Measurements from ENCODE around the gene ZNF646.

ZNF646 gene

DNA sequence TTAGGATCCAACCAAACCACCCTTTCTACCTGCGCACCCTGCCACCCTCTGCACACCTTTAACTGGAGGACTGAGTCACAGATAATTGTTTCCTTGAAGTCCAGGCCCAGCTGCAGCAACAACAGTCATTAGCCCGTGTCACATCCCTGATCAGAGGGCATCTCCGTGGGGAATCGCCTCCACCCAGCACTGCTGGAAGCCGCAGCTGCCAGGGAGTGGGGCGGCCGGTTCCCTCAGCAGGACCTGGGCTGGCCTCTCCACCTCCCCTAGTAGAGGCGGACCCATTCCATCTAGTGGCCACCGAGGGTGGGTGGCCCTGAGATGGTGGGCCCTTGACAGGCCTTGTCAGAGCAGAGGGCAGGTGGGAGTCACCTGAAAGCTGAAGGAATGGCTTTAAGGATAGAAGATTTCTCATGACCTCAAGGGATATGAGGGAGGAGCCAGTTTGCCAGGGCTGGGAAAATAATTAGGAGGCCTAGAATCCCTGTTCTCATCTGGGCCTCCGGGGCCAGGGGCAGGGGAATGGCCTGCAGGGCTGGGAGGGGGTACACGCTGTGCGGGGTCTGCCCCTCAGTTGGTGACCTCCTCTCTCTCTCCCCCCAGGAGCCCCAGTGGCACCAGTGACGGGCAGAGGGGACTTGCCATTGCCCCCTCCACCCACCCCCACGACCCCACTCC lies 8.3 kb downstream of the ZNF646 start:
- H3K27ac ChIP-seq (ENCODE audit: low read length) = no peak overlapping the region
- DNase-seq = no peak
- H2AFZ ChIP-seq (ENCODE audit: low read length) = no peak overlapping the region
- no peaks in the 10 kb centered on the region for H3K9me2 ChIP-seq (replicated peaks; ENCODE audit: insufficient read depth, low read length)
- H3F3A ChIP-seq (ENCODE audit: insufficient read depth, low read length) = 0 out of 2 replicates have a peak, but pooled peaks cover 4% of the 10 kb centered on the region
- H3K4me3 ChIP-seq (ENCODE audit: low read length) = no peak overlapping the region
- H3K4me1 ChIP-seq (ENCODE audit: low read length) = no peaks in the 10 kb centered on the region
- H3K79me2 ChIP-seq (ENCODE audit: low read length) = peaks cover 28% of the 10 kb centered on the region
- H4K20me1 ChIP-seq (ENCODE audit: insufficient read depth, low read length) = no peaks in the 10 kb centered on the region
- no peak overlapping the region for H3K9ac ChIP-seq (ENCODE audit: low read length)
- no peaks in the 10 kb centered on the region for H3K9me3 ChIP-seq (replicated peaks; ENCODE audit: insufficient read depth, low read length)
- H3K4me2 ChIP-seq (ENCODE audit: low read depth, low read length) = no peak overlapping the region
- H3K36me3 ChIP-seq (replicated peaks; ENCODE audit: insufficient read depth, low read length) = no peaks in the 10 kb centered on the region
- no peaks in the 10 kb centered on the region for H3K27me3 ChIP-seq (replicated peaks; ENCODE audit: insufficient read depth, low read length)
- TF ChIP-seq, protein P1, sequence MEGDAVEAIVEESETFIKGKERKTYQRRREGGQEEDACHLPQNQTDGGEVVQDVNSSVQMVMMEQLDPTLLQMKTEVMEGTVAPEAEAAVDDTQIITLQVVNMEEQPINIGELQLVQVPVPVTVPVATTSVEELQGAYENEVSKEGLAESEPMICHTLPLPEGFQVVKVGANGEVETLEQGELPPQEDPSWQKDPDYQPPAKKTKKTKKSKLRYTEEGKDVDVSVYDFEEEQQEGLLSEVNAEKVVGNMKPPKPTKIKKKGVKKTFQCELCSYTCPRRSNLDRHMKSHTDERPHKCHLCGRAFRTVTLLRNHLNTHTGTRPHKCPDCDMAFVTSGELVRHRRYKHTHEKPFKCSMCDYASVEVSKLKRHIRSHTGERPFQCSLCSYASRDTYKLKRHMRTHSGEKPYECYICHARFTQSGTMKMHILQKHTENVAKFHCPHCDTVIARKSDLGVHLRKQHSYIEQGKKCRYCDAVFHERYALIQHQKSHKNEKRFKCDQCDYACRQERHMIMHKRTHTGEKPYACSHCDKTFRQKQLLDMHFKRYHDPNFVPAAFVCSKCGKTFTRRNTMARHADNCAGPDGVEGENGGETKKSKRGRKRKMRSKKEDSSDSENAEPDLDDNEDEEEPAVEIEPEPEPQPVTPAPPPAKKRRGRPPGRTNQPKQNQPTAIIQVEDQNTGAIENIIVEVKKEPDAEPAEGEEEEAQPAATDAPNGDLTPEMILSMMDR (IDR thresholded peaks at IDR 0.05; ENCODE audit: low read length) = no peak
- TF ChIP-seq EZH2 (optimal IDR thresholded peaks at IDR 0.05; ENCODE audit: low read depth, low read length) (no peak), EZH2phosphoT487 (IDR thresholded peaks at IDR 0.05; ENCODE audit: low read length) (no peak)

DNA sequence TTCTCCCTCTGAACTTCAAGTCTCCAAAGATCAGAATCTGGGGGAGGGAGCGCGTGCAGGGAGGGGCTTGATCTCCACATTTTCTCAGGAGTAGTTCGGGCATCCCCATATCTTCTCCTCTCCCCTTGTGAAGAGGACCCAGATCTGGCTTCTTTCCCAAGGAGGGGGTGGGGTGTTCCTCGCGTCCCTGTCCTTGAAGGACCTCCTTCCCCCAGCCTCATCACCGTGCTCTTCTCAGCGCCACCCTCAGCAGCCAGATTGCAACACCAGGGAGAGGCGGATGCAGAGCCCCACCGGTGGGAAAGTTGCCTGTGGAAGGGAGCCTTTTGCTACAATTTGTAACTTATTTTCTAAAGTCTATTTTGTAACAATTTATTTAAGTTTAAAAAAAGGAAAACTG lies 8.9 kb downstream of the ZNF646 start:
- no peaks in the 10 kb centered on the region for H3K4me1 ChIP-seq (ENCODE audit: low read length)
- H3K4me3 ChIP-seq (ENCODE audit: low read length) = no peak overlapping the region
- TF ChIP-seq EZH2phosphoT487 (IDR thresholded peaks at IDR 0.05; ENCODE audit: low read length) = no peak
- no peak for TF ChIP-seq EZH2 (optimal IDR thresholded peaks at IDR 0.05; ENCODE audit: low read depth, low read length)
- TF ChIP-seq, protein P1 (IDR thresholded peaks at IDR 0.05; ENCODE audit: low read length) = no peak
- H3K27me3 ChIP-seq (replicated peaks; ENCODE audit: insufficient read depth, low read length) = no peaks in the 10 kb centered on the region
- no peak overlapping the region for H2AFZ ChIP-seq (ENCODE audit: low read length)
- no peak for DNase-seq
- 0 out of 2 replicates have a peak, but pooled peaks cover 4% of the 10 kb centered on the region for H3F3A ChIP-seq (ENCODE audit: insufficient read depth, low read length)
- H3K27ac ChIP-seq (ENCODE audit: low read length) = no peak overlapping the region
- H3K79me2 ChIP-seq (ENCODE audit: low read length) = peaks cover 23% of the 10 kb centered on the region
- no peaks in the 10 kb centered on the region for H3K9me2 ChIP-seq (replicated peaks; ENCODE audit: insufficient read depth, low read length)
- no peak overlapping the region for H3K4me2 ChIP-seq (ENCODE audit: low read depth, low read length)
- no peaks in the 10 kb centered on the region for H3K9me3 ChIP-seq (replicated peaks; ENCODE audit: insufficient read depth, low read length)
- H3K36me3 ChIP-seq (replicated peaks; ENCODE audit: insufficient read depth, low read length) = no peaks in the 10 kb centered on the region
- H3K9ac ChIP-seq (ENCODE audit: low read length) = no peak overlapping the region
- no peaks in the 10 kb centered on the region for H4K20me1 ChIP-seq (ENCODE audit: insufficient read depth, low read length)

DNA sequence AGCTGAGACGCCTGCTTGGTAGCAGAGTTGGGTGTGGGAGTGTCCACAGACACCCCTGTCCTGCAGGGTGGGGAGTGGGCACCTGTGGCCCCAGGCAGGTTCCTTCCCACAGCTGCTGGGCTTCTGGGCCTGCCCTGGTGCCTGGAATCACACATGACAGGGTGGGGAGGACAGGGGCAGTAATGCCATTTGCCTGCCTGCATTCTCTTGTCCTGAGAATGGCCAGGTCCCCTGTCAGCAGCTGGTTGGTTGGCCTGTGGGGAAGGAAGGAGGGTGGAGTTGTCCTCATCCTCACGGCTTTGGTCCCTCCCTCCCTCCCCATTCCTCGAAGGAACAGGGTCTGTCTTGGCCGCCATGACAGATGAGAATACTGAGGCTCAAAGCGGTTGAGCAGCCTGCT lies 9.3 kb downstream of the ZNF646 start:
- Histone ChIP-seq H4K20me1 (ENCODE audit: insufficient read depth, low read length) (no peaks in the 10 kb centered on the region), H3K4me3 (ENCODE audit: low read length) (no peak overlapping the region), H3K27me3 (replicated peaks; ENCODE audit: insufficient read depth, low read length) (no peaks in the 10 kb centered on the region), H3K79me2 (ENCODE audit: low read length) (peaks cover 18% of the 10 kb centered on the region), H3K4me1 (ENCODE audit: low read length) (no peaks in the 10 kb centered on the region), H3K27ac (ENCODE audit: low read length) (no peak overlapping the region), H3K9ac (ENCODE audit: low read length) (no peak overlapping the region), H2AFZ (ENCODE audit: low read length) (no peak overlapping the region), H3K36me3 (replicated peaks; ENCODE audit: insufficient read depth, low read length) (no peaks in the 10 kb centered on the region), H3F3A (ENCODE audit: insufficient read depth, low read length) (0 out of 2 replicates have a peak, but pooled peaks cover 4% of the 10 kb centered on the region), H3K9me2 (replicated peaks; ENCODE audit: insufficient read depth, low read length) (no peaks in the 10 kb centered on the region), H3K9me3 (replicated peaks; ENCODE audit: insufficient read depth, low read length) (no peaks in the 10 kb centered on the region), H3K4me2 (ENCODE audit: low read depth, low read length) (no peak overlapping the region)
- TF ChIP-seq, protein P1 (IDR thresholded peaks at IDR 0.05; ENCODE audit: low read length) = no peak
- TF ChIP-seq EZH2 (optimal IDR thresholded peaks at IDR 0.05; ENCODE audit: low read depth, low read length) (no peak), EZH2phosphoT487 (IDR thresholded peaks at IDR 0.05; ENCODE audit: low read length) (no peak)
- DNase-seq = no peak

Data from MM.1S (cell line).